Heart left ventricle (tissue), 13 donors: ENCODE measurements around the gene ZFP57.

Source experiments
- CTCF ChIP-seq, 12 donors: fragments of 200-600 bp; sonication (generic) in 4 of 12; IDR thresholded peaks; one replicate each; pipeline versions ENCODE4 v1.5.0 to v1.8.0; 2018 to 2022; ENCODE audit warnings: antibody characterized with exemption in 12 of 12, mild to moderate bottlenecking in 5 of 12
- POLR2A ChIP-seq, 2 donors: fragments of 450-650 bp; IDR thresholded peaks; one replicate each; pipeline ENCODE4 v1.6.1; 2017; ENCODE audit warnings: antibody characterized with exemption in 2 of 2, mild to moderate bottlenecking in 2 of 2, moderate library complexity in 2 of 2
- donor health status: ischemic (EF 13 %, LVEDD 7.1; RV severe dilation, severe dysfunction).
- donor health status: DM: no; HTN: yes; CAD: no.
- donor health status: DM: no; HTN: no; CAD: no.
- donor health status: ischemic (EF 25% LVEDD 6.9; RV normal size, moderate dysfunction).
- donor health status: ischemic (EF 25% LVEDD 5.7; RV mildly dilated, moderate dysfunction).
- donor health status: ischemic (EF 35%, LVEDD 5.7; RV mildly dilated, moderate dysfunction).
- donor health status: nonischemic (EF 11% LVEDD 7.7; RV severe dilation, severe dysfunction).
- donor health status: DM: yes; HTN: yes; CAD: no.
- donor health status: PGD.
- donor health status: ischemic (EF 29% LVEDD 5.4; RV normal size, mild dysfunction).
- donor health status: nonischemic (EF 23%, LVEDD 6.1; RV moderate dilation, normal function).

DNA sequence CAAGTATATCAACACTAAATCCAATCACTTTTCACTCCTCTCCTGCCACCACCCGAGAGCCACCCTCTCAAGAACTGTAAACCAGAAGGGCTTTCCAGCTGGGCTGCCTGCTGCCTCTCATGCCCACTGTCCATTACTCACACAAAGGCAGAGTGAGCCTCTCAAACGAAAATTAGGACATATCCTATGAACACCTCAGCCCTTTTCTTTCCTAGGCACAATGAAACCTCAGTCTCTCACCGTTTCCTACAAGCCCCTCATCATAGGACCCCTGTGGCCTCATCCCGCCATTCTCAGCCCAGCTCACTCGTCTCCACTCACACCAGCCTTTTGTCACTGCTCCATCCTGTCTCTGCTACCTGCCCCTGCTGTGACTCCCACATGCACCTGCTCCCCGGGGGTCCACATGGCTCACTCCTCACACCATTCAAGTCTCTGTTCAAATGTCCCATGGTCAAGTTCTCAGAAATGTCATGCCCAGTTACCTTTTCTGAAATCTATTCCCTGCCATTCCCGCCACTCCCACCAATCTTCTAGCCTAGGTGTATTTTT lies 49.7 kb upstream of the ZFP57 start:
- TF ChIP-seq CTCF (IDR thresholded peaks at IDR 0.05): no peak
- no peak for TF ChIP-seq POLR2A (IDR thresholded peaks at IDR 0.05)
